Cardiac muscle cell (in vitro differentiated cells and primary cell): ENCODE results near the gene UBAC1. TPM values are rescaled to one million over a fixed set of nuclear protein-coding genes. Genes with fewer than 3 reads are reported as not detected.
A peak's percentile ranks its signal among the peaks of the same experiment; 100 is the strongest.

Source experiments
- DNase-seq, 2 donors: peaks; one replicate each; pipeline versions ENCODE4 v3.0.0 to v3.0.0-alpha.2; 2010 to 2017; ENCODE audit warnings: low read depth in 1 of 2, low spot score in 1 of 2
- H3K27ac ChIP-seq: fragments of 200-600 bp; sonication (generic); 2 replicates; pipeline ENCODE4 v1.5.1; 2016
- H3K27me3 ChIP-seq: fragments of 200-600 bp; sonication (generic); 2 replicates; pipeline ENCODE4 v1.6.0; 2016; ENCODE audit warnings: control low read depth
- H3K36me3 ChIP-seq: fragments of 200-600 bp; sonication (generic); 2 replicates; pipeline ENCODE4 v1.5.1; 2016; ENCODE audit warnings: control low read depth
- H3K4me1 ChIP-seq: fragments of 200-600 bp; sonication (generic); 2 replicates; pipeline ENCODE4 v1.8.1; 2017; ENCODE audit warnings: low read depth, mild to moderate bottlenecking, mixed run types
- H3K4me3 ChIP-seq: fragments of 200-600 bp; sonication (generic); 2 replicates; pipeline ENCODE4 v1.5.1; 2016; ENCODE audit warnings: mild to moderate bottlenecking
- H3K9me3 ChIP-seq: fragments of 200-600 bp; sonication (generic); 2 replicates; pipeline ENCODE4 v1.5.1; 2017; ENCODE audit warnings: low read depth, mild to moderate bottlenecking, control low read depth
- CTCF ChIP-seq: IDR thresholded peaks from 2 replicates; pipeline ENCODE4 v1.5.1; 2012; ENCODE audit warnings: low read depth, mild to moderate bottlenecking, low read length
- polyA plus RNA-seq: library from polyadenylated mRNA; unstranded; fragments of >200 nt; fragmentation: Nextera tagmentation; extraction: Ambion mirVana; gene quantifications from 2 replicates; pipeline ENCODE4 v1.2.1, GENCODE V29; 2016
- total RNA-seq: library from RNA; depleted of rRNA; stranded (reverse); fragments of >200 nt; gene quantifications from 2 replicates; pipeline ENCODE4 v1.2.3, GENCODE V29; 2016

Gene UBAC1
- total RNA-seq (60.2 and 66.4 TPM in 2 replicates), polyA plus RNA-seq (48.9 and 60.1 TPM in 2 replicates)

DNA sequence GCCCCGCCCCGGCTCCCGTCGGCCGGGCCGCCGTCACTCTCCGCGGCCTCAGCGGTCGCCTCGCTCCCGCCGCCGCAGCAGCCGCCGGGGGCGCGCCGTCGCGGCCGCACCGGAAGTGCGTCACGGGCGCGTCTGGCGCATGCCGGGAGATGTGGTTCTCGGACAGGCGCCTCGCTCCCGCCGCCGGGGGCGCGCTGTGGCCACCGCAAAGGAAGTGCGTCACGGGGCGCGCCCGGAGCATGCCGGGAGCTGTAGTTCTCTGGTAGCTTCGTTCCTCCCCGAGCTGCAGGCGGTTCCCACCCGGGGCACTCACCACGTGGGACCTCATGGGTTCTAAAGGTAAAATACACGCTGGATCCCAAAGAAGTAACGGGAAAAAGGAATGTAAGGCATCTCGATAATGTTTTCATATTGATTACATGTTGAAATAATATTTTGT is at the start of gene UBAC1:
TSS of gene UBAC1 (minus strand) at position 97 of the 439 bp plus-strand sequence. CDS start 211 bp downstream, outside the sequence.
- H3K9me3 ChIP-seq = no peaks in the 10 kb centered on the region
- no peak for TF ChIP-seq CTCF
- H3K27me3 ChIP-seq = peaks cover 8% of the 10 kb centered on the region
- peak within 1 kb of the TSS; percentile 65 for H3K4me3 ChIP-seq
- peak; percentile 97 to 98 for DNase-seq
- peaks cover 9% of the 10 kb centered on the region for H3K4me1 ChIP-seq
- H3K36me3 ChIP-seq = no peaks in the 10 kb centered on the region
- H3K27ac ChIP-seq = peak within 1 kb of the TSS; percentile 11

DNA sequence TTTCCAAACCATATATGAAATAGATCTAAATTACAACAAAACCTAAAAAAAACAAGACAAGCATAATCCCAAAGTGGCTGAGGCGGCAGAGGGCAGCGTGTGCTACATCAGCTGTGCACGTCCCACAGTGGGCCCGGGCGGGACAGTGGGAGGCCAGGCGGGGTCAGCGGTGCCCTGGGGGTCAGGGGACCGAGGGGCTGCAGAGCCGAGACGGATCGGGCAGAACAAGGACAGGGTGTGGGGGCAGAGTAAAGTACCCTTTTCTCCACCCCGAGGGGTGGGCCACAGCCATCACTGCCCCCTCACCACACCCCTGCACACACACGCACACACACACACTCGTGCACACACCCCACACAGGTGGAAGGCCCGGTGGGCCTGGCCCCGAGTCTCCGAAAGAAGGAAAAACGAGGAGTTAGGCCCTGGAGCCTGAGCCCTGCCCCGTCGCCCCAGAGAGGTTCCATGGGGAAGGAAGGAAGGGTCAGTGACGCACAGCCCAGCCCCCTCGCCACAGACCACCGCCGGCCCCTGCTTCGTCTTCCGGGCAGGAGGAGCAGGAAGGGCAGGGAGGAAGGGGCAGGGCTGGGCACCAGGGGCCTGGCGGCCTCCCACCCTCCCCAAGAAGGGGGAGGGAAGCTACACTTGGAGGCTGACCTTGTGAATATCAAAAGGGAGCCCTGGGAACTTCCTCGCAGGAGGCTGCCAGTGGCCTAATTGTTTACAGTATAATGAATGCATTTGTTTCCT is 49.6 kb upstream of the UBAC1 start:
- TF ChIP-seq CTCF = no peak
- Histone ChIP-seq H3K27me3 (no peaks in the 10 kb centered on the region), H3K9me3 (no peaks in the 10 kb centered on the region), H3K4me1 (peaks cover 16% of the 10 kb centered on the region), H3K4me3 (no peak overlapping the region), H3K27ac (no peak overlapping the region), H3K36me3 (no peaks in the 10 kb centered on the region)
- DNase-seq = no peak

DNA sequence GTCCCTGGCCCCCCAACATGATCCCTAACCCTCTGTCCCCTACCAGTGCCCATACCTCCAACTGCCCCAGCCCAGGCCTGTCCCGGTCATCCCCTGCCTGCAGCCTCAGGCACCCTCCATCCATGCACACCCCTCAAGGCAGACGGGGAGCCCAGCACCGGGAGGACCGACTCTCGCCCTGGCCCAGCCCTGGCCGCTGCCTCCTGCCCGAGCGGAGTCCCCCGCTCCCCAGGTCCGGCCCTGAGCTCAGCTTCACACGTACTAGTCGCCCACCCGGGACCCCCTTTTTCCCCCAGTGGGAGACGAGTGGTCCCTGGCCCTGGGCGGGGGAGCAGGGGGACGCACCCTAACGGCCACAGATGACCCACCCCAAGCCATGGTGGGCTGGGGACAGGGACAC is 49.0 kb upstream of the UBAC1 start:
- H3K4me1 ChIP-seq = peaks cover 16% of the 10 kb centered on the region
- H3K27me3 ChIP-seq = no peaks in the 10 kb centered on the region
- H3K27ac ChIP-seq = no peak overlapping the region
- no peak for DNase-seq
- H3K4me3 ChIP-seq = no peak overlapping the region
- no peaks in the 10 kb centered on the region for H3K9me3 ChIP-seq
- no peak for TF ChIP-seq CTCF
- H3K36me3 ChIP-seq = no peaks in the 10 kb centered on the region

- TF ChIP-seq CTCF = no peak
- no peak for DNase-seq
- Histone ChIP-seq H3K36me3 (no peaks in the 10 kb centered on the region), H3K27ac (no peak overlapping the region), H3K27me3 (no peaks in the 10 kb centered on the region), H3K4me1 (peaks cover 19% of the 10 kb centered on the region), H3K9me3 (no peaks in the 10 kb centered on the region), H3K4me3 (no peak overlapping the region)
Observed at GRCh38 chr9:136009516-136009915, 48.3 kb upstream of the UBAC1 start.

DNA sequence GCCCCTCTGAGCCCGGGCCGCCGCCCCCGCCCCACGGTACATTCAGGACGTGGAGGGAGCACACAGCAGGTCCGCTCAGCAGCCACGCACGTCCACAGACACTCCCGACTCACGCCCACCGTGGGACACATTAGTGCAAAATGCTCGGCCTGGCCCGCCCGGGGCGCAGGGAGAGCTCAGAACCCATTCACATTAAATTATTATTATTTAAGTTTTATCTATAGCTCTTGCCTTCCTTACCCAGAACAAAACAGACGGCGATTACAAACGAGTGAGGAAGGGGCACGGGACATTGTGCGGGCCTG is 47.5 kb upstream of the UBAC1 start:
- H3K27me3 ChIP-seq = no peaks in the 10 kb centered on the region
- H3K36me3 ChIP-seq = no peaks in the 10 kb centered on the region
- TF ChIP-seq CTCF = no peak
- H3K9me3 ChIP-seq = no peaks in the 10 kb centered on the region
- peaks cover 20% of the 10 kb centered on the region for H3K4me1 ChIP-seq
- H3K27ac ChIP-seq = no peak overlapping the region
- no peak overlapping the region for H3K4me3 ChIP-seq
- DNase-seq = no peak
